NCI-H226 (cell line): ENCODE measurements around the gene CCDC134.

Experiments used
- DNase-seq: peaks from one replicate; pipeline ENCODE4 v3.0.0-alpha.2; 2015

CCDC134 gene

DNA sequence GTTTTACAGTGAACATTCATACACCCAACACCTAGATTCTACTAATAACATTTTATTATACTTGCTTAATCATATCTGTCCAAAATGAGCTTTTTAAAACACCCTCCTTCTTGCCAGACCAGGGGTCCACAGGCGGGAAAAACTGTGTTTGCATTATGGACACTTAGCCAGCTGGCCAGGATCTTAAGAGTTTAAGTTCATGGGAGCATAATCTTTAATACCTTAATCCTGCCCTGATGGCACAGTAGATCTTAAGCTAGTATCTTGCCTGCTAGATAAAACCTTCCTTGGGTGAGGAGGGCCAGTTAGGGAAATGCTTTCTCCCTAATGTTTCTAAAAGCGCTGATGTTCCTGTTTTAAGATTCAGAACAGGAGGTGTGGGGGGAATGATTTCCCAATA lies 13.1 kb upstream of the CCDC134 start:
- DNase-seq, result no peak

DNA sequence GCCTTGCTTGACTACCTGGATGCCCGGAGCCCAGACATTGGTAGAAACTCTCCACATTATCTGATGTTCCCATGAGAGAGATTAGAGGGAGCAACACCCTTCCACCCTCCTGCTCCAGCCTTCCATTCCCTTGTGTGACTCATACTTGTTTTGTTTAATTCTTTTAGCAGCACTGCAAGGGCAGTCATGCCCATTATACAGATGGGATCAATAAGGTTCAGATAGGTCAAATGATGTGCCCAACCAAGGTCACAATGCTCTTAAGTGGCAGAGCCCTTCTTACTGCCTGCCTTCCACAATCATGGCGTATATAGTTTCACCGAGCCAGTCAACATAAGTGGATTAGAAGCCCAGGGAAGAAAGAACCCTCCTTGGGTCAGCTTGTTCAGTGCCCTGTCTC lies 6.6 kb upstream of the CCDC134 start:
- no peak for DNase-seq

GRCh38 chr22:41798736-41799135 lies 1.7 kb upstream of the CCDC134 start:
- no peak for DNase-seq

DNA sequence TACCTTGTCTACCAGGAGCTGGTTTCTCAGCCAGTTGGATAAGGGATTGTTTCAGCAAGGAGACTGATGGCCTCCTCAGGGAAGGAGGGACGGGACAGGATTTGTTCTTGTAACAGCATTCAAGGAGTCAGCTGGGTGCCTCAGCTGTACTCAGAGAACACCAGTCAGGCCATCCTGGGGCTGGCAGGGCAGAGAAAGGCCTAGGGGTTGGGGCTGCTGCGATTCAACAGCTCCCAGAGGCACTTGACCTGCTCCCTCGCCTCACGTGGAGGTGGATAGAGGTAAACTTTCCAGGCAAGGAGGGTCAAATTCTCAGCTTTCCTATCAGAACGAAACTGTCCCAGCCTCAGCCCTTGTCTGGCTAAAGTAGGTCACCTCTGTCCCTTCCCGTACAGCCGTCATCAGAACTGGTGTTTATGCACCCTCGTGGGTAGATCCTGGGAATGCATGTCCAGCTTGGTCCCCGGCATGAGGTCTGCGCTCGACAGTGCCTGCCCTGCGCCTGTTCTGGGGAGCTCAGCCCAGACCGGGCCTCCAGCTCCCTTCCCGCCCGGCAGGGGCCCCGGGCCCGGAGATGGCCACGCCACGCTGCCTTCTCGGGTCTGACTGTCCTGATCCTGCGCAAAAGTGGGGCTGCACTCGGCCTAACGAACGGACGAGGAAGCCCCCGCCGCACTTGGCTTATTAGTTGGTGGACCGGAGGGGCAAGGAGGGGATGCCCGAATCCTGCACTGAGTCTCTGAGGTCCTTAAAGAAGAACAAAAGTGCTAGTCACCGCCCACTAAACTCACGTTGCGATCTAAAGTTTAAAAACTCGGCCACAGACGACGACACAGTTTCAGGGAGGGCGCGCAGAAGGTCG lies 762 bp upstream of the CCDC134 start:
- no peak for DNase-seq

- no peak for DNase-seq
Observed at GRCh38 chr22:41801147-41801819, 804 bp downstream of the CCDC134 start.

- DNase-seq, result no peak
Observed at GRCh38 chr22:41801886-41802285, 1.4 kb downstream of the CCDC134 start.

- DNase-seq, result no peak
Observed at GRCh38 chr22:41805639-41806038, 5.2 kb downstream of the CCDC134 start.

- no peak for DNase-seq
Observed at GRCh38 chr22:41808400-41808799, 7.9 kb downstream of the CCDC134 start.

DNA sequence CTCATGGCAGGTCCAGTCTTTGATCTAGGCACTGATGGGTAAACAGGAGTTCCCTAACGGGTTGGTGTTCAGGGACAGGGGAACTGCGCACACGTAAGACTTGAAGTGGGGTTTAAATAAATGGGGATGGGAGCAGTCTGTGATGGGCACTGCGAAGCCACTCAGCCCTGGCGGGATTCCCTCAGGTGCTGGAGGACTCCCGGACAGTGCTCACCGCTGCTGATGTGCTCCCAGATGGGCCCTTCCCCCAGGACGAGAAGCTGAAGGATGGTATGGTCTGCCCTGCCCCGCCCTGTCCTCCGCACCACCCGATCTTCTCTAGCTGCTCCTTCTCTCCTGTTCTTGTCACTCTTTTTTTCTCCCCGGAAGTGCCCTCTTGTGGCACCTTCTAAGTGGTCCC lies 9.5 kb downstream of the CCDC134 start:
- no peak for DNase-seq

DNA sequence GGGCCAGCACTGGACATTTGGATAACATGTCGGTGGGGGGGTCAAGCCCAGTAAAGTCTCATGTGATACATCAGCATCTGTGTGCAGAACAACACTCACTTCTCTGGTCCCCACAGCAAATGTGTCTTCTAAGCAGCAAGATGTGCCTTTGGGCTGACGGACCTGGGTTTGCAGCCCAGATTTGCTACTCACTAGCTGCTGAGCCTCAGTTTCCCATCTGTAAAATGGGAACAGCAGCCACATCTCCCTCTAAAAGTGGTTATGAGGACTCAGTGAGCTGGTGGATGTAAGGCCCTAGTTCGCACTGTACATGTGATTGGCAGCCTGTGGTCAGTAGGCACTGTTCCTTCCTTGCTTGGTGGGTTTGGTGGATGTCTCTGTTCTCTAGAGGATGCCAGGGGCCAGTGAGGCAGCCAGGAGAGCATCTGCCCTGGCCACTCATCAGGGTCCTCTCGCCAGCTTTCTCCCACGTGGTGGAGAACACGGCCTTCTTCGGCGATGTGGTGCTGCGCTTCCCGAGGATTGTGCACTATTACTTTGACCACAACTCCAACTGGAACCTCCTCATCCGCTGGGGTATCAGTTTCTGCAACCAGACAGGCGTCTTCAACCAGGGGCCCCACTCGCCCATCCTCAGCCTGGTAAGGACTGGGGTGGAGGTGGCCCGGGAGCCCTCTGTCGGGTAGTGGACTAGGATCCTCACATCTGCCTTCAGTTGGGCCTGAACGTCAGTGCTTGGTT lies 12.5 kb downstream of the CCDC134 start:
- no peak for DNase-seq

GRCh38 chr22:41813726-41814410 lies 13.4 kb downstream of the CCDC134 start:
- DNase-seq, result no peak

- DNase-seq, result no peak
Observed at GRCh38 chr22:41815716-41816115, 15.2 kb downstream of the CCDC134 start.

- no peak for DNase-seq
Observed at GRCh38 chr22:41816241-41816640, 15.8 kb downstream of the CCDC134 start.

GRCh38 chr22:41816871-41817270 lies 16.4 kb downstream of the CCDC134 start:
- DNase-seq, result no peak

GRCh38 chr22:41818011-41818410 lies 17.5 kb downstream of the CCDC134 start:
- no peak for DNase-seq

- DNase-seq, result no peak
Observed at GRCh38 chr22:41818596-41818995, 18.1 kb downstream of the CCDC134 start.

- DNase-seq, result no peak
Observed at GRCh38 chr22:41819257-41819656, 18.8 kb downstream of the CCDC134 start.

- DNase-seq, result no peak
Observed at GRCh38 chr22:41820447-41820846, 20.0 kb downstream of the CCDC134 start.

- no peak for DNase-seq
Observed at GRCh38 chr22:41821471-41822316, 21.2 kb downstream of the CCDC134 start.

GRCh38 chr22:41822317-41823057 lies 22.0 kb downstream of the CCDC134 start:
- no peak for DNase-seq

DNA sequence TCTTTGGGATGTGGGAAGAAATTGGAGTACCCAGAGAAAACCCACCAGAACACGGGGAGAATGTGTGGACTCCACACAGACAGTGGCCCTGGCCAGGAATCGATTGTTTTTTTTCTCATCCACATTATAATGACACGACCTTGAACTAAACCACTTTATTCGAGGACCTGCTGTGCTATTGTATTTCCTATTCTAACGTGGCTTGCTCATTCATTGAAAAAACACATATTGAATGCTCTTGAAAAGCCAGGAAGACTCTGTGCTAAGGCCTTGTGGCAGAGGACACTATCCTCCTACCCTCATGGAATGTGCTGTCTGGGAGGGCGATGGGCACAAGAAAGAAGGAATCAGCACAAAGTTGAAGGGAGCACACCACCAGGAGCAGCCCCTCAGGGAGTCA lies 23.3 kb downstream of the CCDC134 start:
- DNase-seq, result no peak
